ENCODE data around the gene SMIM24.
"Not testable (repeated sequence)": the region's sequence is repeated elsewhere in the genome, so short reads cannot be mapped to it uniquely, and the experiment has no call there.

The SMIM24 gene

GRCh38 chr19:3430366-3430680, 50.0 kb downstream of the SMIM24 start:
- DNase-seq, result not testable (repeated sequence)

DNA sequence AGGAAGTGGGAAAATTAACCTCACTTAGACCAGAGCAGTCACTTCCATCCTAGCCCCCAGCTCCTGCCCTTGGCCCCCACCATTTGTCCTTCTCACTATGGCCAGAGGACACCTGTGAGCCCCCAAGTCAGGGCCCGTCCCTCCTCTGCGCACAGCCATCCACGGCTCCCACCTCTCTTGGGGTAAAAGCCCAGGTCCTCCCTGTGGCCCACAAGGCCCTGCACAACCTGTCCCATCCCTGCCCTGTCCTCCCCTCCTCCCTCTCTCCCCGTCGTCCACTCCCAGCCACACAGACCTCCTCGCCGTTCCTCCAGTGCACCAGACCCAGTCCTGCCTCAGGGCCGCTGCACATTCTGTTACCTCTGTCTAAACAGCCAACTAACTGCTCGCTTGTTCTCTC, 53.9 kb downstream of the SMIM24 start:
- DNase-seq, result no peak

Measured in NCI-H1417 (cell line).